ENCODE measurements around the gene RPS4Y1.
"Not testable (repeated sequence)": the region's sequence is repeated elsewhere in the genome, so short reads cannot be mapped to it uniquely, and the experiment has no call there.

The RPS4Y1 gene

GRCh38 chrY:2867469-2867868 lies 26.1 kb downstream of the RPS4Y1 start:
- Histone ChIP-seq H3K27ac (ENCODE audit: low read depth, low read length, poor library complexity, severe bottlenecking) (no peak overlapping the region), H3K27me3 (ENCODE audit: insufficient read depth, low read length) (no peaks in the 10 kb centered on the region), H4K20me1 (ENCODE audit: insufficient read depth, low read length) (no peaks in the 10 kb centered on the region), H3F3A (ENCODE audit: insufficient read depth, low read length) (no peaks in the 10 kb centered on the region), H3K4me3 (ENCODE audit: low read depth, low read length, poor library complexity, severe bottlenecking) (no peak overlapping the region), H3K9me3 (ENCODE audit: low read length) (no peaks in the 10 kb centered on the region), H2AFZ (ENCODE audit: low read length) (no peak overlapping the region), H3K79me2 (ENCODE audit: insufficient read depth, low read length) (no peaks in the 10 kb centered on the region), H3K9me2 (ENCODE audit: low read depth, low read length) (no peaks in the 10 kb centered on the region), H3K4me2 (ENCODE audit: low read length) (no peak overlapping the region), H3K4me1 (ENCODE audit: insufficient read depth, low read length, severe bottlenecking) (no peaks in the 10 kb centered on the region), H3K9ac (ENCODE audit: low read length) (no peak overlapping the region), H3K36me3 (ENCODE audit: insufficient read depth, low read length) (peaks cover 61% of the 10 kb centered on the region)
- no peak for TF ChIP-seq EZH2 (IDR thresholded peaks at IDR 0.05; ENCODE audit: borderline replicate concordance, low read length)
- TF ChIP-seq, protein P1, sequence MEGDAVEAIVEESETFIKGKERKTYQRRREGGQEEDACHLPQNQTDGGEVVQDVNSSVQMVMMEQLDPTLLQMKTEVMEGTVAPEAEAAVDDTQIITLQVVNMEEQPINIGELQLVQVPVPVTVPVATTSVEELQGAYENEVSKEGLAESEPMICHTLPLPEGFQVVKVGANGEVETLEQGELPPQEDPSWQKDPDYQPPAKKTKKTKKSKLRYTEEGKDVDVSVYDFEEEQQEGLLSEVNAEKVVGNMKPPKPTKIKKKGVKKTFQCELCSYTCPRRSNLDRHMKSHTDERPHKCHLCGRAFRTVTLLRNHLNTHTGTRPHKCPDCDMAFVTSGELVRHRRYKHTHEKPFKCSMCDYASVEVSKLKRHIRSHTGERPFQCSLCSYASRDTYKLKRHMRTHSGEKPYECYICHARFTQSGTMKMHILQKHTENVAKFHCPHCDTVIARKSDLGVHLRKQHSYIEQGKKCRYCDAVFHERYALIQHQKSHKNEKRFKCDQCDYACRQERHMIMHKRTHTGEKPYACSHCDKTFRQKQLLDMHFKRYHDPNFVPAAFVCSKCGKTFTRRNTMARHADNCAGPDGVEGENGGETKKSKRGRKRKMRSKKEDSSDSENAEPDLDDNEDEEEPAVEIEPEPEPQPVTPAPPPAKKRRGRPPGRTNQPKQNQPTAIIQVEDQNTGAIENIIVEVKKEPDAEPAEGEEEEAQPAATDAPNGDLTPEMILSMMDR (IDR thresholded peaks at IDR 0.05; ENCODE audit: low read length) = no peak

DNA sequence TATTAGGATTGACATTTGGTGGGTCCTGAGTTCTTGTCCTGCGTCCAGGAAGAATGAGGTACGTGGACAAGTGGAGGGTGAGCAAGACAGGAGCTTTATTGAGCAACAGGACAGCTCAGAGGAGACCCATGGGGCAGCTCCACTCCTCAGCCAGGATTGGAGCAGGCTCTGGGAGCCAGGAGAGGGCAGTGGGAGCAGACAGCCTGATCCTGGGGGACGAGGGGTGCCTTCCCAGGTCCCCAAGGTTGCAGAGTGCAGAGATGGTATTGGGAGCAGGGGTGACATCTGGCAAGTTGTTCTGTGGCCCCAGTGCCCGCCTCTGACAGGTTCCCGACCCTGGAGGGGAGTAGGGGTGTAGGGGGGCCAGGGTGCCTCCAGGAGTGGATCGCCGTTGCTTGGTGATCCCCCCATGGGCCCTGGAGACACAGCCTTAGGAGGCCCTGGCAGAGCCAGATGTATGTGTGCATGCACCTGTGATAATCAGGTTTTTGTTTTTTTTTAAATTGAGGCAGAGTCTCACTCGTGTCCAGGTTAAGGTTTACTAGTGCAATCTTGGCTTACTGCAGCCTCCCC lies 26.7 kb downstream of the RPS4Y1 start:
- Histone ChIP-seq H3K36me3 (ENCODE audit: insufficient read depth, low read length) (peaks cover 54% of the 10 kb centered on the region), H3K4me1 (ENCODE audit: insufficient read depth, low read length, severe bottlenecking) (no peaks in the 10 kb centered on the region), H3K4me3 (ENCODE audit: low read depth, low read length, poor library complexity, severe bottlenecking) (no peak overlapping the region), H4K20me1 (ENCODE audit: insufficient read depth, low read length) (no peaks in the 10 kb centered on the region), H3K9me2 (ENCODE audit: low read depth, low read length) (no peaks in the 10 kb centered on the region), H3F3A (ENCODE audit: insufficient read depth, low read length) (no peaks in the 10 kb centered on the region), H3K27ac (ENCODE audit: low read depth, low read length, poor library complexity, severe bottlenecking) (no peak overlapping the region), H3K9me3 (ENCODE audit: low read length) (no peaks in the 10 kb centered on the region), H2AFZ (ENCODE audit: low read length) (no peak overlapping the region), H3K79me2 (ENCODE audit: insufficient read depth, low read length) (no peaks in the 10 kb centered on the region), H3K4me2 (ENCODE audit: low read length) (no peak overlapping the region), H3K9ac (ENCODE audit: low read length) (no peak overlapping the region), H3K27me3 (ENCODE audit: insufficient read depth, low read length) (no peaks in the 10 kb centered on the region)
- TF ChIP-seq, protein P1 (IDR thresholded peaks at IDR 0.05; ENCODE audit: low read length) = no peak
- no peak for TF ChIP-seq EZH2 (IDR thresholded peaks at IDR 0.05; ENCODE audit: borderline replicate concordance, low read length)

GRCh38 chrY:2872234-2872633 lies 30.8 kb downstream of the RPS4Y1 start:
- H3F3A ChIP-seq (ENCODE audit: insufficient read depth, low read length); H3K9me2 ChIP-seq (ENCODE audit: low read depth, low read length); H3K9ac ChIP-seq (ENCODE audit: low read length); H3K4me2 ChIP-seq (ENCODE audit: low read length); H2AFZ ChIP-seq (ENCODE audit: low read length); H4K20me1 ChIP-seq (ENCODE audit: insufficient read depth, low read length); H3K4me1 ChIP-seq (ENCODE audit: insufficient read depth, low read length, severe bottlenecking); H3K9me3 ChIP-seq (ENCODE audit: low read length); H3K27ac ChIP-seq (ENCODE audit: low read depth, low read length, poor library complexity, severe bottlenecking); H3K27me3 ChIP-seq (ENCODE audit: insufficient read depth, low read length); H3K79me2 ChIP-seq (ENCODE audit: insufficient read depth, low read length); H3K4me3 ChIP-seq (ENCODE audit: low read depth, low read length, poor library complexity, severe bottlenecking): not testable (repeated sequence)
- H3K36me3 ChIP-seq (ENCODE audit: insufficient read depth, low read length) = peaks cover 16% of the 10 kb centered on the region

DNA sequence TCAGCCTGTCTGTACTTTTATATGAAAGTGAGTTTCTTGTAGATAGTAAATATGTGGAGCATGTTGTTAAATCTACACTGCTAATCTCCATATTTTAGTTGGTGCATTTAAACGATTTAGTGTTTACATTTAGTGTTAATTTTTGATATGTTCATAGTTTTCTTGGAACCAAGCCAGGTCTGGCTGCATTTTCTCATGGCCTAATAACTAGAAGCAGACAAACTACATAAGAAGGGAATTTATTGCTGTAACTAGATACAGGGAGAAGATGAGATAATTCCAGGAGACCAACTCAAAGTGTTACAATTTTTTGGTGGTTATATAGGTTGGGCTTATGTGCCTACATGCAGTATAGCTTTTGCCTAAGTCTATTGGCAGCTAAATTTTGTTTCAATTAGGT lies 32.8 kb downstream of the RPS4Y1 start:
- no peak overlapping the region for H3K4me2 ChIP-seq (ENCODE audit: low read length)
- H3F3A ChIP-seq (ENCODE audit: insufficient read depth, low read length) = no peaks in the 10 kb centered on the region
- peaks cover 2% of the 10 kb centered on the region; the same call in 1 of the 2 replicates for H3K36me3 ChIP-seq (ENCODE audit: insufficient read depth, low read length)
- no peaks in the 10 kb centered on the region for H3K9me3 ChIP-seq (ENCODE audit: low read length)
- H3K27ac ChIP-seq (ENCODE audit: low read depth, low read length, poor library complexity, severe bottlenecking) = no peak overlapping the region
- no peaks in the 10 kb centered on the region for H3K27me3 ChIP-seq (ENCODE audit: insufficient read depth, low read length)
- no peaks in the 10 kb centered on the region for H3K79me2 ChIP-seq (ENCODE audit: insufficient read depth, low read length)
- TF ChIP-seq, protein P1 (IDR thresholded peaks at IDR 0.05; ENCODE audit: low read length) = no peak
- no peak for TF ChIP-seq EZH2 (IDR thresholded peaks at IDR 0.05; ENCODE audit: borderline replicate concordance, low read length)
- no peak overlapping the region for H3K9ac ChIP-seq (ENCODE audit: low read length)
- no peaks in the 10 kb centered on the region for H3K4me1 ChIP-seq (ENCODE audit: insufficient read depth, low read length, severe bottlenecking)
- H2AFZ ChIP-seq (ENCODE audit: low read length) = no peak overlapping the region
- H3K9me2 ChIP-seq (ENCODE audit: low read depth, low read length) = no peaks in the 10 kb centered on the region
- no peaks in the 10 kb centered on the region for H4K20me1 ChIP-seq (ENCODE audit: insufficient read depth, low read length)
- H3K4me3 ChIP-seq (ENCODE audit: low read depth, low read length, poor library complexity, severe bottlenecking) = no peak overlapping the region
